HepG2 (cell line): ENCODE results near the gene S100A5. TPM values are rescaled to one million over a fixed set of nuclear protein-coding genes. Genes with fewer than 3 reads are reported as not detected.

ENCODE experiments used
- ATAC-seq: fragments of 200-7000 bp; cut with Tn5 transposase; 3 replicates; pipeline ENCODE4 v1.9.1; 2020; ENCODE audit warnings: mild to moderate bottlenecking, moderate library complexity
- BruUV-seq: library from RNA; stranded (reverse); fragments of 400-500 nt; replicated peaks from 2 replicates; lab custom pipeline; 2021; lab: Mats Ljungman, UMichigan
- CTCF ChIA-PET: fragments of 300-600 bp; formaldehyde crosslinking; extraction: SDS; loops from one replicate; lab custom pipeline; 2021; ENCODE audit warnings: low total read pairs, inconsistent platforms, low intra/inter-chr PET ratio; lab: Yijun Ruan, JAX
- POLR2A ChIA-PET: fragments of 350-600 bp; sonication (Branson Sonifier 250); formaldehyde crosslinking; loops from one replicate; lab custom pipeline; 2020; ENCODE audit warnings: antibody characterized with exemption, inconsistent platforms; lab: Yijun Ruan, JAX
- DNase-seq: peaks from one replicate; pipeline ENCODE4 v3.0.0-alpha.2; 2015; ENCODE audit warnings: low spot score
- FAIRE-seq: peaks from 3 replicates; lab custom pipeline; 2011; peaks lifted over from hg19 to GRCh38; lab: Jason Lieb, UNC
- H2AFZ ChIP-seq: one replicate; pipeline ENCODE4 v1.6.1; 2011; ENCODE audit warnings: low read length, inconsistent platforms
- H3K27ac ChIP-seq: fragments of 300-600 bp; 3 replicates; pipeline ENCODE4 v1.8.0; 2011; ENCODE audit warnings: mixed run types, mild to moderate bottlenecking, mixed read lengths, low read length, inconsistent platforms; ENCODE audit not compliant: insufficient read depth; ENCODE audit errors: extremely low read length
- H3K27me3 ChIP-seq, 2 experiments: fragments of 200-600 bp in 1 of 2; 2 replicates in 1 of 2; 3 replicates in 1 of 2; pipeline versions ENCODE4 v1.6.0 to v1.8.0; 2011; ENCODE audit warnings: low read length in 2 of 2, mild to moderate bottlenecking in 2 of 2, moderate library complexity in 2 of 2, inconsistent platforms in 1 of 2; ENCODE audit not compliant: insufficient read depth in 2 of 2, control insufficient read depth in 1 of 2
- H3K36me3 ChIP-seq, 2 experiments: fragments of 200-600 bp in 1 of 2; replicated peaks in 1 of 2; 2 replicates in 1 of 2; 3 replicates in 1 of 2; pipeline versions ENCODE4 v1.5.1 to v1.8.0; 2011; ENCODE audit warnings: low read length in 2 of 2, inconsistent platforms in 1 of 2; ENCODE audit not compliant: insufficient read depth in 2 of 2, control insufficient read depth in 1 of 2
- H3K4me1 ChIP-seq: 2 replicates; pipeline ENCODE4 v1.5.1; 2012; ENCODE audit warnings: low read length, inconsistent platforms; ENCODE audit not compliant: insufficient read depth
- H3K4me2 ChIP-seq: 2 replicates; pipeline ENCODE4 v1.6.0; 2011; ENCODE audit warnings: low read depth, low read length, inconsistent platforms
- H3K4me3 ChIP-seq, 3 experiments: fragments of 200-600 bp in 1 of 3; sonication (generic), shearing (Covaris generic) in 1 of 3; replicated peaks in 1 of 3; 2 replicates each; pipeline ENCODE4 v1.5.1; 2011 to 2016; ENCODE audit warnings: low read length in 3 of 3, inconsistent platforms in 2 of 3, low read depth in 2 of 3, mild to moderate bottlenecking in 2 of 3, control low read depth in 1 of 3, mixed read lengths in 1 of 3; ENCODE audit not compliant: insufficient read depth in 1 of 3
- H3K79me2 ChIP-seq: one replicate; pipeline ENCODE4 v1.6.1; 2011; ENCODE audit warnings: low read length, inconsistent platforms; ENCODE audit not compliant: insufficient read depth
- H3K9ac ChIP-seq: 2 replicates; pipeline ENCODE4 v1.6.0; 2011; ENCODE audit warnings: mild to moderate bottlenecking, low read depth, low read length, inconsistent platforms; ENCODE audit not compliant: insufficient read depth
- H3K9me3 ChIP-seq: 2 replicates; pipeline ENCODE4 v1.5.1; 2012; ENCODE audit warnings: mild to moderate bottlenecking, low read length
- H4K20me1 ChIP-seq: 2 replicates; pipeline ENCODE4 v1.6.0; 2011; ENCODE audit warnings: inconsistent platforms, mild to moderate bottlenecking, low read length, moderate library complexity; ENCODE audit not compliant: insufficient read depth
- DMAP1 ChIP-seq: IDR thresholded peaks from 2 replicates; pipeline ENCODE4 v1.6.1; 2016
- HDAC6 ChIP-seq: fragments of 200-600 bp; sonication (generic); IDR thresholded peaks from 2 replicates; pipeline ENCODE4 v1.7.0; 2017; ENCODE audit warnings: mild to moderate bottlenecking, antibody characterized with exemption, low read length, low read depth
- HIVEP1 ChIP-seq: sonication (generic); formaldehyde crosslinking; IDR thresholded peaks from 2 replicates; pipeline ENCODE4 v1.4.0; 2020; ENCODE audit warnings: mild to moderate bottlenecking, missing genetic modification reagents
- IKZF4 ChIP-seq: sonication (generic); formaldehyde crosslinking; IDR thresholded peaks from 2 replicates; pipeline ENCODE4 v1.5.1; 2020; ENCODE audit warnings: borderline replicate concordance, mild to moderate bottlenecking, low read depth, missing genetic modification reagents; ENCODE audit errors: not compliant biosample characterization
- KLF6 ChIP-seq: IDR thresholded peaks from 2 replicates; pipeline ENCODE4 v1.8.0; 2016; ENCODE audit warnings: missing biosample characterization, missing genetic modification reagents
- MIER2 ChIP-seq: IDR thresholded peaks from 2 replicates; pipeline ENCODE4 v1.6.1; 2016; ENCODE audit warnings: missing biosample characterization, missing genetic modification reagents
- RBM22 ChIP-seq: fragments of 200-400 bp; formaldehyde crosslinking; optimal IDR thresholded peaks from 2 replicates; pipeline ENCODE3; 2017; ENCODE audit warnings: mild to moderate bottlenecking, low read length, moderate library complexity
- SKI ChIP-seq: fragments of 450-650 bp; IDR thresholded peaks from one replicate; pipeline ENCODE4 v1.6.1; 2018; ENCODE audit warnings: mild to moderate bottlenecking; ENCODE audit not compliant: partially characterized antibody
- SSRP1 ChIP-seq: IDR thresholded peaks from 2 replicates; pipeline ENCODE4 v1.6.1; 2016; ENCODE audit warnings: control low read depth
- TP53 ChIP-seq: sonication (generic); formaldehyde crosslinking; conservative IDR thresholded peaks from 2 replicates; pipeline ENCODE4 v1.4.0; 2020; ENCODE audit warnings: missing genetic modification reagents
- ZNF33A ChIP-seq: sonication (generic); formaldehyde crosslinking; IDR thresholded peaks from 2 replicates; pipeline ENCODE4 v1.5.1; 2020; ENCODE audit warnings: missing genetic modification reagents, mild to moderate bottlenecking, moderate library complexity, borderline replicate concordance
- ZNF432 ChIP-seq: sonication (generic); formaldehyde crosslinking; IDR thresholded peaks from 2 replicates; pipeline ENCODE4 v1.5.0; 2020; ENCODE audit warnings: missing genetic modification reagents, mild to moderate bottlenecking, borderline replicate concordance
- ZNF674 ChIP-seq: sonication (generic); formaldehyde crosslinking; IDR thresholded peaks from 2 replicates; pipeline ENCODE4 v1.5.0; 2020; ENCODE audit warnings: low read depth, mild to moderate bottlenecking, missing genetic modification reagents
- WGBS: methylation state at CpG from one replicate; pipeline ENCODE4 v1.1.6; 2017; ENCODE audit warnings: low lambda C conversion rate; 5-methylcytosine and 5-hydroxymethylcytosine counted together
- in situ Hi-C: cut with HindIII; loops from 2 replicates; pipeline ENCODE4 v1.10.0; 2017; ENCODE audit warnings: low pct_unique_long_range_greater_than_20kb; ENCODE audit not compliant: extremely low pct_ligation_motif_present
- intact Hi-C: fragments of 100-400 bp; cut with micrococcal nuclease; formaldehyde crosslinking; loops from one replicate; pipeline ENCODE4 v1.10.0; 2022; ENCODE audit not compliant: unreplicated experiment
- polyA plus RNA-seq, 8 experiments: library from polyadenylated mRNA; depleted of rRNA in 3 of 8; stranded (reverse) in 7 of 8; unstranded in 1 of 8; fragments of >200 nt; fragmentation: Illumina TruSeq in 4 of 8; extraction: Trizol in 4 of 8; gene quantifications; 2 replicates each; pipeline versions ENCODE4 v1.2.1 to v1.2.3, GENCODE V29; 2011 to 2016; ENCODE audit warnings: low read depth in 4 of 8, missing spikeins in 1 of 8, mixed read lengths in 1 of 8; ENCODE audit not compliant: insufficient read depth in 1 of 8
- total RNA-seq, 5 experiments: library from RNA; depleted of rRNA; stranded (reverse); fragments of >200 nt; fragmentation: Illumina TruSeq; extraction: Trizol; gene quantifications; 2 replicates each; pipeline ENCODE4 v1.2.3, GENCODE V29; 2016; ENCODE audit warnings: low read depth in 1 of 5
- TF ChIP-seq, protein P1 (sequence below): sonication (generic); formaldehyde crosslinking; IDR thresholded peaks from 2 replicates; pipeline ENCODE4 v1.5.1; 2020; ENCODE audit warnings: mild to moderate bottlenecking, moderate library complexity, missing genetic modification reagents
- TF ChIP-seq, protein P2 (sequence below): sonication (generic); formaldehyde crosslinking; IDR thresholded peaks from 2 replicates; pipeline ENCODE4 v1.9.0; 2021; ENCODE audit warnings: missing genetic modification reagents, borderline replicate concordance
- TF ChIP-seq, protein P3 (sequence below): sonication (generic); formaldehyde crosslinking; IDR thresholded peaks from 2 replicates; pipeline ENCODE4 v1.5.0; 2020; ENCODE audit warnings: mild to moderate bottlenecking, low read depth, missing genetic modification reagents, borderline replicate concordance

The S100A5 gene
- total and polyA plus RNA-seq, 2 of the 13 experiments (the other 11 are each of a cell fraction or from before 2014, with no cell fraction given): not detected

DNA sequence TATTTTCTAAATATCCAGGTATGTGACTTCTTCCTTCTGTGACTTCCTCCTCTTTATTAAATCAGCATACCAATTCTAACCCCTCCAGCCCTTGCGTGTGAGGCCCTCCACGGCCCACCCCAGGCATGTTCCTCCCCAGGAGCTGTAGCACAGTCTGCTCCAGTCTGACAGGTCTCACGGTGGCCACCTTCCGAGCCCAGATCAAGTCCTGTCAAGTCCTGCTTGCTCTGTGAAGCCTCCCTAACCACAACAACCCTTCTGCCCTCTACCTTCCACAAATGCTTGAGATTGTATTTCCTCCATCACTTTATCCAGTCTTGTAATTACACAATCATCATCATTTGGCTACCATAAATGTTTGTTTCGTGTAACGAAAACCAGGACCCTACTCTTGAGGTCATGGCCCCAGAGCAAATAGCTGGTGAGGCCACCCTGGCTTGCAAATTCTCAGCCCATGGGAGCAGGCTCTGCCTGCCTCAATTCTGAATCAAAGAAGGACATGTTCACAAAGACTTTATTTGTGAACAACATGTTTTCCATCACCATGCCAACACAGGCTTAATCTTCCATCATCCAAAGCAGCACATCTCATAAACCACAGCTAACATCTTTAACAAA, 47.3 kb downstream of the S100A5 start:
- no peak overlapping the region for H3K4me3 ChIP-seq
- H3K4me2 ChIP-seq: no peak overlapping the region
- TF ChIP-seq IKZF4 (CRISPR knock-in tag) (no peak), DMAP1 (CRISPR knock-in tag) (no peak), SSRP1 (CRISPR knock-in tag) (no peak), ZNF432 (CRISPR knock-in tag) (no peak), HIVEP1 (CRISPR knock-in tag) (no peak), TP53 (CRISPR knock-in tag) (no peak), RBM22 (no peak), MIER2 (no peak), HDAC6 (no peak), SKI (no peak), ZNF674 (no peak), ZNF33A (CRISPR knock-in tag) (no peak), KLF6 (CRISPR knock-in tag) (no peak)
- TF ChIP-seq, protein P1, sequence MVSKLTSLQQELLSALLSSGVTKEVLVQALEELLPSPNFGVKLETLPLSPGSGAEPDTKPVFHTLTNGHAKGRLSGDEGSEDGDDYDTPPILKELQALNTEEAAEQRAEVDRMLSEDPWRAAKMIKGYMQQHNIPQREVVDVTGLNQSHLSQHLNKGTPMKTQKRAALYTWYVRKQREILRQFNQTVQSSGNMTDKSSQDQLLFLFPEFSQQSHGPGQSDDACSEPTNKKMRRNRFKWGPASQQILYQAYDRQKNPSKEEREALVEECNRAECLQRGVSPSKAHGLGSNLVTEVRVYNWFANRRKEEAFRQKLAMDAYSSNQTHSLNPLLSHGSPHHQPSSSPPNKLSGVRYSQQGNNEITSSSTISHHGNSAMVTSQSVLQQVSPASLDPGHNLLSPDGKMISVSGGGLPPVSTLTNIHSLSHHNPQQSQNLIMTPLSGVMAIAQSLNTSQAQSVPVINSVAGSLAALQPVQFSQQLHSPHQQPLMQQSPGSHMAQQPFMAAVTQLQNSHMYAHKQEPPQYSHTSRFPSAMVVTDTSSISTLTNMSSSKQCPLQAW (CRISPR knock-in tag): no peak
- TF ChIP-seq, protein P2, sequence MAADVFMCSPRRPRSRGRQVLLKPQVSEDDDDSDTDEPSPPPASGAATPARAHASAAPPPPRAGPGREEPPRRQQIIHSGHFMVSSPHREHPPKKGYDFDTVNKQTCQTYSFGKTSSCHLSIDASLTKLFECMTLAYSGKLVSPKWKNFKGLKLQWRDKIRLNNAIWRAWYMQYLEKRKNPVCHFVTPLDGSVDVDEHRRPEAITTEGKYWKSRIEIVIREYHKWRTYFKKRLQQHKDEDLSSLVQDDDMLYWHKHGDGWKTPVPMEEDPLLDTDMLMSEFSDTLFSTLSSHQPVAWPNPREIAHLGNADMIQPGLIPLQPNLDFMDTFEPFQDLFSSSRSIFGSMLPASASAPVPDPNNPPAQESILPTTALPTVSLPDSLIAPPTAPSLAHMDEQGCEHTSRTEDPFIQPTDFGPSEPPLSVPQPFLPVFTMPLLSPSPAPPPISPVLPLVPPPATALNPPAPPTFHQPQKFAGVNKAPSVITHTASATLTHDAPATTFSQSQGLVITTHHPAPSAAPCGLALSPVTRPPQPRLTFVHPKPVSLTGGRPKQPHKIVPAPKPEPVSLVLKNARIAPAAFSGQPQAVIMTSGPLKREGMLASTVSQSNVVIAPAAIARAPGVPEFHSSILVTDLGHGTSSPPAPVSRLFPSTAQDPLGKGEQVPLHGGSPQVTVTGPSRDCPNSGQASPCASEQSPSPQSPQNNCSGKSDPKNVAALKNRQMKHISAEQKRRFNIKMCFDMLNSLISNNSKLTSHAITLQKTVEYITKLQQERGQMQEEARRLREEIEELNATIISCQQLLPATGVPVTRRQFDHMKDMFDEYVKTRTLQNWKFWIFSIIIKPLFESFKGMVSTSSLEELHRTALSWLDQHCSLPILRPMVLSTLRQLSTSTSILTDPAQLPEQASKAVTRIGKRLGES (CRISPR knock-in tag): no peak
- TF ChIP-seq, protein P3, sequence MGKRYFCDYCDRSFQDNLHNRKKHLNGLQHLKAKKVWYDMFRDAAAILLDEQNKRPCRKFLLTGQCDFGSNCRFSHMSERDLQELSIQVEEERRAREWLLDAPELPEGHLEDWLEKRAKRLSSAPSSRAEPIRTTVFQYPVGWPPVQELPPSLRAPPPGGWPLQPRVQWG (CRISPR knock-in tag): no peak
- H3K36me3 ChIP-seq: no peaks in the 10 kb centered on the region
- intact Hi-C loops: no loop called here
- H4K20me1 ChIP-seq: no peaks in the 10 kb centered on the region
- peaks cover 0 to 5% of the 10 kb centered on the region in 2 experiments; a peak in 2 of 5 replicates for H3K27me3 ChIP-seq
- ChIA-PET POLR2A (no interaction called here), CTCF (interaction anchor here (2.9 kb wide), 1 partner anchor 141 kb away, joined by 34 read pairs; no protein-coding TSS in a partner anchor)
- ATAC-seq (no peak), DNase-seq (no peak), FAIRE-seq (no peak)
- H3K4me1 ChIP-seq: no peaks in the 10 kb centered on the region
- no peak overlapping the region for H2AFZ ChIP-seq
- H3K9me3 ChIP-seq: no peaks in the 10 kb centered on the region
- no peak overlapping the region for H3K9ac ChIP-seq
- no TSS peak for BruUV-seq
- H3K79me2 ChIP-seq: no peaks in the 10 kb centered on the region
- 10% methylated on average over 6 of the region's 6 CpGs for WGBS
- in situ Hi-C loops: no loop called here
- no peak overlapping the region for H3K27ac ChIP-seq
